Measurements from ENCODE around the gene BCAR1.
"Not testable (repeated sequence)": the region's sequence is repeated elsewhere in the genome, so short reads cannot be mapped to it uniquely, and the experiment has no call there.

Gene BCAR1

GRCh38 chr16:75256059-75256571, 4.7 kb upstream of the BCAR1 start:
- no peak for DNase-seq (ENCODE audit: low read depth in 2 of 2)

- DNase-seq (ENCODE audit: low read depth in 2 of 2): no peak
Measured at GRCh38 chr16:75254359-75254837, 3.0 kb upstream of the BCAR1 start.

- no peak for DNase-seq (ENCODE audit: low read depth in 2 of 2)
Measured at GRCh38 chr16:75252946-75253911, 1.8 kb upstream of the BCAR1 start.

GRCh38 chr16:75252049-75252864, 833 bp upstream of the BCAR1 start:
- DNase-seq (ENCODE audit: low read depth in 2 of 2): no peak

GRCh38 chr16:75250809-75251279, 580 bp downstream of the BCAR1 start:
- DNase-seq (ENCODE audit: low read depth in 2 of 2): no peak

GRCh38 chr16:75250089-75250808, 1.2 kb downstream of the BCAR1 start:
- DNase-seq (ENCODE audit: low read depth in 2 of 2): no peak

- no peak for DNase-seq (ENCODE audit: low read depth in 2 of 2)
Measured at GRCh38 chr16:75249441-75249840, 2.0 kb downstream of the BCAR1 start.

GRCh38 chr16:75248536-75249380, 2.7 kb downstream of the BCAR1 start:
- DNase-seq (ENCODE audit: low read depth in 2 of 2): no peak

- no peak for DNase-seq (ENCODE audit: low read depth in 2 of 2)
Measured at GRCh38 chr16:75248142-75248535, 3.3 kb downstream of the BCAR1 start.

- no peak for DNase-seq (ENCODE audit: low read depth in 2 of 2)
Measured at GRCh38 chr16:75247249-75247648, 4.2 kb downstream of the BCAR1 start.

GRCh38 chr16:75246504-75247205, 4.8 kb downstream of the BCAR1 start:
- DNase-seq (ENCODE audit: low read depth in 2 of 2): no peak

- no peak for DNase-seq (ENCODE audit: low read depth in 2 of 2)
Measured at GRCh38 chr16:75244844-75245758, 6.3 kb downstream of the BCAR1 start.

- DNase-seq (ENCODE audit: low read depth in 2 of 2): no peak
Measured at GRCh38 chr16:75244225-75244809, 7.1 kb downstream of the BCAR1 start.

- DNase-seq (ENCODE audit: low read depth in 2 of 2): no peak
Measured at GRCh38 chr16:75243667-75244224, 7.7 kb downstream of the BCAR1 start.

GRCh38 chr16:75242436-75243078, 8.9 kb downstream of the BCAR1 start:
- not testable (repeated sequence) for DNase-seq (ENCODE audit: low read depth in 2 of 2)

GRCh38 chr16:75241955-75242354, 9.5 kb downstream of the BCAR1 start:
- no peak for DNase-seq (ENCODE audit: low read depth in 2 of 2)

- DNase-seq (ENCODE audit: low read depth in 2 of 2): no peak
Measured at GRCh38 chr16:75241412-75241811, 10.0 kb downstream of the BCAR1 start.

- DNase-seq (ENCODE audit: low read depth in 2 of 2): not testable (repeated sequence)
Measured at GRCh38 chr16:75240633-75241032, 10.8 kb downstream of the BCAR1 start.

All from stimulated activated CD8-positive, alpha-beta memory T cell treated with anti-CD3 and anti-CD28 coated beads, Interleukin-2, amount 100 ng/mL, for 1 hour (primary cell).